ENCODE data around the gene TRIM31.

Gene TRIM31

GRCh38 chr6:30066577-30067459 is 46.1 kb downstream of the TRIM31 start, which contains the start of gene PPP1R11:
PPP1R11 (plus strand) TSS chr6:30067198; CDS start chr6:30067411, 213 bp downstream.
- H3K4ac ChIP-seq (ENCODE audit: low read depth, low read length), result no peak within 1 kb of the TSS
- H2AFZ ChIP-seq (ENCODE audit: insufficient read depth, low read length, poor library complexity), result peak within 1 kb of the TSS; percentile 86
- H4K8ac ChIP-seq (ENCODE audit: low read depth, low read length), result peak within 1 kb of the TSS; percentile 93
- H3K9me3 ChIP-seq (ENCODE audit: insufficient read depth, low read depth, low read length), result no peaks in the 10 kb centered on the region
- H4K91ac ChIP-seq (ENCODE audit: low read depth, low read length), result peak within 1 kb of the TSS; percentile 70
- H3K14ac ChIP-seq (ENCODE audit: low read length), result peak within 1 kb of the TSS; percentile 77
- no peak within 1 kb of the TSS for H3K23ac ChIP-seq (ENCODE audit: low read length)
- peak within 1 kb of the TSS; percentile 75 for H3K27ac ChIP-seq (ENCODE audit: low read depth, low read length)
- peak within 1 kb of the TSS; percentile 60 for H4K12ac ChIP-seq (ENCODE audit: low read depth, low read length)
- H2AK5ac ChIP-seq (ENCODE audit: low read length), result no peak within 1 kb of the TSS
- no peak within 1 kb of the TSS for H2BK12ac ChIP-seq (ENCODE audit: low read length)
- H3K4me2 ChIP-seq (ENCODE audit: low read length), result peak within 1 kb of the TSS; percentile 73
- peaks cover 2% of the 10 kb centered on the region for H3K79me2 ChIP-seq (ENCODE audit: control insufficient read depth, insufficient read depth, low read length, poor library complexity)
- H3K4me3 ChIP-seq (ENCODE audit: low read depth, low read length), result peak within 1 kb of the TSS; percentile 87
- no CpG with 5 or more reads among the region's 46 CpGs for WGBS (ENCODE audit: extremely low coverage, insufficient coverage, insufficient read length)
- peaks cover 15% of the 10 kb centered on the region for H3K27me3 ChIP-seq (ENCODE audit: insufficient read depth, low read length)
- peaks cover 5% of the 10 kb centered on the region for H3K79me1 ChIP-seq (ENCODE audit: low read length)
- peak within 1 kb of the TSS; percentile 62 for H2BK5ac ChIP-seq (ENCODE audit: low read depth, low read length, poor library complexity)
- peak within 1 kb of the TSS; percentile 19 for H2BK120ac ChIP-seq (ENCODE audit: insufficient read depth, low read length, poor library complexity)
- DNase-seq, result peak; percentile 98 to 99
- H3K18ac ChIP-seq (ENCODE audit: low read length), result peak within 1 kb of the TSS; percentile 50
- peaks cover 4 to 8% of the 10 kb centered on the region in 2 experiments for H3K4me1 ChIP-seq (ENCODE audit: control insufficient read depth in 1 of 2, insufficient read depth in 2 of 2, low read length in 2 of 2)
- peaks cover 0 to 5% of the 10 kb centered on the region in 2 experiments for H3K36me3 ChIP-seq (ENCODE audit: control insufficient read depth in 1 of 2, insufficient read depth in 2 of 2, low read length in 2 of 2)
- peak within 1 kb of the TSS; percentile 74 for H3K9ac ChIP-seq (ENCODE audit: low read length)

GRCh38 chr6:30066082-30066481 is 46.8 kb downstream of the TRIM31 start:
- no peak for DNase-seq
- no CpG with 5 or more reads among the region's 4 CpGs for WGBS (ENCODE audit: extremely low coverage, insufficient coverage, insufficient read length)

GRCh38 chr6:30063315-30063714 is 49.6 kb downstream of the TRIM31 start:
- Histone ChIP-seq H3K4me2 (ENCODE audit: low read length) (no peak overlapping the region), H3K79me1 (ENCODE audit: low read length) (peaks cover 10% of the 10 kb centered on the region), H3K18ac (ENCODE audit: low read length) (no peak overlapping the region), H3K27ac (ENCODE audit: low read depth, low read length) (no peak overlapping the region), H2AFZ (ENCODE audit: insufficient read depth, low read length, poor library complexity) (no peak overlapping the region), H3K4ac (ENCODE audit: low read depth, low read length) (no peak overlapping the region), H3K36me3 (ENCODE audit: control insufficient read depth in 1 of 2, insufficient read depth in 2 of 2, low read length in 2 of 2) (no peaks in the 10 kb centered on the region), H3K79me2 (ENCODE audit: control insufficient read depth, insufficient read depth, low read length, poor library complexity) (peaks cover 5% of the 10 kb centered on the region), H3K9me3 (ENCODE audit: insufficient read depth, low read depth, low read length) (no peaks in the 10 kb centered on the region), H4K91ac (ENCODE audit: low read depth, low read length) (no peak overlapping the region), H3K14ac (ENCODE audit: low read length) (no peak overlapping the region), H2AK5ac (ENCODE audit: low read length) (no peak overlapping the region), H3K9ac (ENCODE audit: low read length) (no peak overlapping the region), H4K8ac (ENCODE audit: low read depth, low read length) (no peak overlapping the region), H3K23ac (ENCODE audit: low read length) (no peak overlapping the region), H3K4me1 (ENCODE audit: control insufficient read depth in 1 of 2, insufficient read depth in 2 of 2, low read length in 2 of 2) (peaks cover 4 to 8% of the 10 kb centered on the region in 2 experiments), H3K4me3 (ENCODE audit: low read depth, low read length) (no peak overlapping the region), H2BK120ac (ENCODE audit: insufficient read depth, low read length, poor library complexity) (no peak overlapping the region), H2BK5ac (ENCODE audit: low read depth, low read length, poor library complexity) (no peak overlapping the region), H3K27me3 (ENCODE audit: insufficient read depth, low read length) (no peaks in the 10 kb centered on the region), H4K12ac (ENCODE audit: low read depth, low read length) (no peak overlapping the region), H2BK12ac (ENCODE audit: low read length) (no peak overlapping the region)
- DNase-seq, result no peak
- no CpG with 5 or more reads among the region's 2 CpGs for WGBS (ENCODE audit: extremely low coverage, insufficient coverage, insufficient read length)

More at GRCh38 chr6:30066082-30066481, 46.8 kb downstream of the TRIM31 start:
- Histone ChIP-seq H3K27ac (ENCODE audit: low read depth, low read length) (no peak overlapping the region), H3K79me2 (ENCODE audit: control insufficient read depth, insufficient read depth, low read length, poor library complexity) (peaks cover 5% of the 10 kb centered on the region), H3K4ac (ENCODE audit: low read depth, low read length) (no peak overlapping the region), H3K9me3 (ENCODE audit: insufficient read depth, low read depth, low read length) (no peaks in the 10 kb centered on the region), H3K4me3 (ENCODE audit: low read depth, low read length) (no peak overlapping the region), H2BK5ac (ENCODE audit: low read depth, low read length, poor library complexity) (no peak overlapping the region), H2AFZ (ENCODE audit: insufficient read depth, low read length, poor library complexity) (no peak overlapping the region), H3K36me3 (ENCODE audit: control insufficient read depth in 1 of 2, insufficient read depth in 2 of 2, low read length in 2 of 2) (peaks cover 0 to 5% of the 10 kb centered on the region in 2 experiments), H2BK120ac (ENCODE audit: insufficient read depth, low read length, poor library complexity) (no peak overlapping the region), H2BK12ac (ENCODE audit: low read length) (no peak overlapping the region), H4K91ac (ENCODE audit: low read depth, low read length) (no peak overlapping the region), H3K14ac (ENCODE audit: low read length) (no peak overlapping the region), H3K79me1 (ENCODE audit: low read length) (peaks cover 10% of the 10 kb centered on the region), H3K4me2 (ENCODE audit: low read length) (peak overlapping the region; percentile 73), H3K4me1 (ENCODE audit: control insufficient read depth in 1 of 2, insufficient read depth in 2 of 2, low read length in 2 of 2) (peaks cover 6 to 7% of the 10 kb centered on the region in 2 experiments), H3K23ac (ENCODE audit: low read length) (no peak overlapping the region), H3K18ac (ENCODE audit: low read length) (no peak overlapping the region), H4K12ac (ENCODE audit: low read depth, low read length) (no peak overlapping the region), H2AK5ac (ENCODE audit: low read length) (no peak overlapping the region), H3K9ac (ENCODE audit: low read length) (no peak overlapping the region), H3K27me3 (ENCODE audit: insufficient read depth, low read length) (peaks cover 7% of the 10 kb centered on the region), H4K8ac (ENCODE audit: low read depth, low read length) (no peak overlapping the region)

- H3K9me3 ChIP-seq (ENCODE audit: insufficient read depth, low read depth, low read length), result no peaks in the 10 kb centered on the region
- no peak overlapping the region for H4K12ac ChIP-seq (ENCODE audit: low read depth, low read length)
- no peak overlapping the region for H4K91ac ChIP-seq (ENCODE audit: low read depth, low read length)
- H2AK5ac ChIP-seq (ENCODE audit: low read length), result no peak overlapping the region
- no peak overlapping the region for H3K18ac ChIP-seq (ENCODE audit: low read length)
- H3K79me1 ChIP-seq (ENCODE audit: low read length), result peaks cover 10% of the 10 kb centered on the region
- H2BK120ac ChIP-seq (ENCODE audit: insufficient read depth, low read length, poor library complexity), result no peak overlapping the region
- no peak overlapping the region for H4K8ac ChIP-seq (ENCODE audit: low read depth, low read length)
- no peak overlapping the region for H2BK12ac ChIP-seq (ENCODE audit: low read length)
- no peak overlapping the region for H3K27ac ChIP-seq (ENCODE audit: low read depth, low read length)
- H3K4me1 ChIP-seq (ENCODE audit: control insufficient read depth in 1 of 2, insufficient read depth in 2 of 2, low read length in 2 of 2), result peaks cover 4 to 8% of the 10 kb centered on the region in 2 experiments
- no peaks in the 10 kb centered on the region for H3K27me3 ChIP-seq (ENCODE audit: insufficient read depth, low read length)
- no peak overlapping the region for H2AFZ ChIP-seq (ENCODE audit: insufficient read depth, low read length, poor library complexity)
- no peak overlapping the region for H3K23ac ChIP-seq (ENCODE audit: low read length)
- H3K14ac ChIP-seq (ENCODE audit: low read length), result no peak overlapping the region
- H3K4me2 ChIP-seq (ENCODE audit: low read length), result no peak overlapping the region
- H3K79me2 ChIP-seq (ENCODE audit: control insufficient read depth, insufficient read depth, low read length, poor library complexity), result peaks cover 5% of the 10 kb centered on the region
- H3K4me3 ChIP-seq (ENCODE audit: low read depth, low read length), result no peak overlapping the region
- H2BK5ac ChIP-seq (ENCODE audit: low read depth, low read length, poor library complexity), result no peak overlapping the region
- H3K36me3 ChIP-seq (ENCODE audit: control insufficient read depth in 1 of 2, insufficient read depth in 2 of 2, low read length in 2 of 2), result no peaks in the 10 kb centered on the region
- H3K4ac ChIP-seq (ENCODE audit: low read depth, low read length), result no peak overlapping the region
- WGBS (ENCODE audit: extremely low coverage, insufficient coverage, insufficient read length), result no CpG with 5 or more reads among the region's 7 CpGs
- DNase-seq, result peak in 1 of 2 donors; percentile 6
- no peak overlapping the region for H3K9ac ChIP-seq (ENCODE audit: low read length)
Measured at GRCh38 chr6:30062471-30063178, 50.3 kb downstream of the TRIM31 start.

Data from trophoblast cell (in vitro differentiated cells and primary cell).